Endothelial cell of umbilical vein (primary cell): ENCODE measurements around the gene SKAP1. TPM values are rescaled to one million over a fixed set of nuclear protein-coding genes. Genes with fewer than 3 reads are reported as not detected.

ENCODE experiments used
- BruUV-seq: library from RNA; stranded (reverse); fragments of 400-500 nt; replicated peaks from 2 replicates; lab custom pipeline; 2021; lab: Mats Ljungman, UMichigan
- CTCF ChIA-PET: fragments of 300-600, 350-600 bp; sonication (Branson Sonifier 250); formaldehyde crosslinking; loops from one replicate; lab custom pipeline; 2021; ENCODE audit warnings: antibody characterized with exemption, inconsistent platforms; lab: Charles Lee
- POLR2A ChIA-PET: fragments of 300-600, 350-600 bp; sonication (Branson Sonifier 250); formaldehyde crosslinking; loops from one replicate; lab custom pipeline; 2021; ENCODE audit warnings: antibody characterized with exemption, inconsistent platforms; lab: Charles Lee
- DNase-seq: peaks from one replicate; pipeline ENCODE4 v3.0.0-alpha.2; 2011; ENCODE audit warnings: low read depth, low spot score
- FAIRE-seq: peaks from 2 replicates; lab custom pipeline; 2011; peaks lifted over from hg19 to GRCh38; lab: Jason Lieb, UNC
- H2AFZ ChIP-seq: 2 replicates; pipeline ENCODE4 v1.6.0; 2012; ENCODE audit warnings: low read depth, low read length, control low read depth, inconsistent platforms
- H3K27ac ChIP-seq: 2 replicates; pipeline ENCODE4 v1.5.1; 2011; ENCODE audit warnings: low read depth, mild to moderate bottlenecking, control low read depth, low read length, moderate library complexity; ENCODE audit not compliant: insufficient read depth
- H3K27me3 ChIP-seq, 2 experiments: 2 replicates each; pipeline versions ENCODE4 v1.6.0 to v1.6.1; 2011; ENCODE audit warnings: low read length in 2 of 2, mixed read lengths in 1 of 2; ENCODE audit not compliant: control insufficient read depth in 2 of 2, insufficient read depth in 2 of 2
- H3K36me3 ChIP-seq, 2 experiments: 2 replicates in 1 of 2; 3 replicates in 1 of 2; pipeline ENCODE4 v1.5.1; 2011; ENCODE audit warnings: low read length in 2 of 2, mild to moderate bottlenecking in 1 of 2, moderate library complexity in 1 of 2; ENCODE audit not compliant: control insufficient read depth in 2 of 2, insufficient read depth in 2 of 2; ENCODE audit errors: extremely low read depth in 1 of 2
- H3K4me1 ChIP-seq: 3 replicates; pipeline ENCODE4 v1.5.1; 2011; ENCODE audit warnings: mild to moderate bottlenecking, low read length; ENCODE audit not compliant: control insufficient read depth, insufficient read depth; ENCODE audit errors: extremely low read depth
- H3K4me2 ChIP-seq: 2 replicates; pipeline ENCODE4 v1.6.1; 2011; ENCODE audit warnings: low read length, control low read depth, mixed read lengths; ENCODE audit not compliant: insufficient read depth
- H3K4me3 ChIP-seq, 3 experiments: fragments of 200-600 bp in 1 of 3; sonication (generic), shearing (Covaris generic) in 1 of 3; replicated peaks in 1 of 3; 2 replicates each; pipeline ENCODE4 v1.5.1; 2011 to 2016; ENCODE audit warnings: control low read depth in 3 of 3, low read length in 3 of 3, mild to moderate bottlenecking in 2 of 3, inconsistent platforms in 1 of 3, low read depth in 1 of 3, moderate library complexity in 1 of 3; ENCODE audit not compliant: insufficient read depth in 1 of 3
- H3K79me2 ChIP-seq: 2 replicates; pipeline ENCODE4 v1.6.0; 2012; ENCODE audit warnings: low read length, inconsistent platforms; ENCODE audit not compliant: control insufficient read depth, insufficient read depth
- H3K9ac ChIP-seq: replicated peaks from 2 replicates; pipeline ENCODE3; 2011; ENCODE audit warnings: low read length, control low read depth; ENCODE audit not compliant: insufficient read depth; ENCODE audit errors: extremely low read depth
- H3K9me1 ChIP-seq: replicated peaks from 3 replicates; pipeline ENCODE4 v1.6.0; 2011; ENCODE audit warnings: mild to moderate bottlenecking, low read length; ENCODE audit not compliant: control insufficient read depth, insufficient read depth; ENCODE audit errors: extremely low read depth
- H3K9me3 ChIP-seq: replicated peaks from 2 replicates; pipeline ENCODE4 v1.5.1; 2012; ENCODE audit warnings: low read length, inconsistent platforms; ENCODE audit not compliant: control insufficient read depth, insufficient read depth
- H4K20me1 ChIP-seq: replicated peaks from 2 replicates; pipeline ENCODE3; 2011; ENCODE audit warnings: mild to moderate bottlenecking, low read length; ENCODE audit not compliant: control insufficient read depth, insufficient read depth; ENCODE audit errors: extremely low read depth
- CTCF ChIP-seq, 2 donors: IDR thresholded peaks; 1 replicate in 1 of 2; 2 replicates in 1 of 2; pipeline ENCODE4 v1.5.1; 2011; ENCODE audit warnings: low read length in 2 of 2, mild to moderate bottlenecking in 2 of 2, moderate library complexity in 2 of 2, control low read depth in 1 of 2, inconsistent platforms in 1 of 2, low read depth in 1 of 2; ENCODE audit not compliant: insufficient read depth in 1 of 2; ENCODE audit errors: extremely low read depth in 1 of 2
- EZH2 ChIP-seq: IDR thresholded peaks from 2 replicates; pipeline ENCODE4 v1.6.1; 2012; ENCODE audit warnings: borderline replicate concordance, low read depth, mild to moderate bottlenecking, moderate library complexity, low read length, inconsistent platforms; ENCODE audit not compliant: severe bottlenecking
- FOS ChIP-seq: IDR thresholded peaks from 2 replicates; pipeline ENCODE4 v1.6.1; 2011; ENCODE audit warnings: mild to moderate bottlenecking, low read length, moderate library complexity, borderline replicate concordance; ENCODE audit not compliant: insufficient read depth
- GATA2 ChIP-seq: IDR thresholded peaks from 2 replicates; pipeline ENCODE4 v1.7.0; 2011; ENCODE audit warnings: low read depth, mild to moderate bottlenecking, moderate library complexity, mixed read lengths, low read length; ENCODE audit not compliant: insufficient read length, insufficient read depth
- JUN ChIP-seq: IDR thresholded peaks from 2 replicates; pipeline ENCODE4 v1.6.1; 2011; ENCODE audit warnings: borderline replicate concordance, low read depth; ENCODE audit not compliant: insufficient read length, insufficient read depth
- MAX ChIP-seq: IDR thresholded peaks from 2 replicates; pipeline ENCODE4 v1.6.1; 2011; ENCODE audit not compliant: insufficient read depth, insufficient read length
- MYC ChIP-seq: IDR thresholded peaks from one replicate; pipeline ENCODE4 v1.6.1; 2011; ENCODE audit warnings: mild to moderate bottlenecking, low read depth, low read length
- POLR2A ChIP-seq: IDR thresholded peaks from 2 replicates; pipeline ENCODE4 v1.6.1; 2012; ENCODE audit warnings: low read depth, mild to moderate bottlenecking, control low read depth, low read length
- POLR2AphosphoS5 ChIP-seq: IDR thresholded peaks from 2 replicates; pipeline ENCODE4 v1.6.1; 2012; ENCODE audit warnings: low read depth, mild to moderate bottlenecking, control low read depth, low read length, moderate library complexity; ENCODE audit not compliant: insufficient read depth
- dilution Hi-C: fragments of 300-500 bp; cut with MboI; formaldehyde crosslinking; loops from one replicate; pipeline ENCODE4 v1.15.0; 2019; ENCODE audit warnings: low sequenced_read_pairs; ENCODE audit not compliant: extremely low pct_ligation_motif_present
- intact Hi-C: fragments of 100-400 bp; cut with micrococcal nuclease; formaldehyde crosslinking; loops from one replicate; pipeline ENCODE4 v1.10.0; 2022
- polyA plus RNA-seq, 4 experiments: library from polyadenylated mRNA; depleted of rRNA in 3 of 4; stranded (reverse) in 3 of 4; unstranded in 1 of 4; fragments of >200 nt; gene quantifications; 2 replicates each; pipeline versions ENCODE4 v1.2.1 to v1.2.3, GENCODE V29; 2011 to 2012; ENCODE audit warnings: missing spikeins in 1 of 4
- total RNA-seq: library from RNA; stranded (reverse); gene quantifications from 2 replicates; pipeline ENCODE4 v1.2.3, GENCODE V29; 2021

The SKAP1 gene
- total and polyA plus RNA-seq, 2 donors (not counting 3 experiments of a cell fraction or from before 2014, with no cell fraction given) = 0.75 TPM; not detected in 1

- Histone ChIP-seq H3K4me1 (peaks cover 8% of the 10 kb centered on the region), H3K27me3 (peaks cover 17 to 18% of the 10 kb centered on the region in 2 experiments)
- dilution Hi-C loops = no loop called here
Observed at GRCh38 chr17:48139944-48140343, 290.1 kb downstream of the SKAP1 start.

GRCh38 chr17:48137656-48138055 is 292.4 kb downstream of the SKAP1 start:
- Histone ChIP-seq H3K27me3 (peaks cover 4% of the 10 kb centered on the region in 2 experiments), H3K9me1 (no peaks in the 10 kb centered on the region), H3K27ac (no peak overlapping the region), H3K9ac (no peak overlapping the region), H3K4me3 (no peak overlapping the region), H4K20me1 (no peaks in the 10 kb centered on the region), H3K36me3 (no peaks in the 10 kb centered on the region), H3K9me3 (no peaks in the 10 kb centered on the region), H3K4me2 (no peak overlapping the region), H3K79me2 (no peaks in the 10 kb centered on the region), H3K4me1 (peaks cover 8% of the 10 kb centered on the region), H2AFZ (no peak overlapping the region)
- DNase-seq (no peak), FAIRE-seq (no peak)
- CTCF ChIA-PET = interaction anchor here (0.9 to 1.0 kb wide), 2 partner anchors 106 to 111 kb away, joined by 3 read pairs; no protein-coding TSS in a partner anchor
- dilution Hi-C loops (no loop called here), intact Hi-C loops (loop anchor here (5.0 kb wide), 1 partner anchor 480 kb away; the partner anchor contains the start of gene HOXB8)
- TF ChIP-seq JUN (no peak), GATA2 (no peak), EZH2 (no peak), MYC (no peak), CTCF (IDR thresholded peaks at IDR 0.05; ENCODE audit: extremely low read depth in 1 of 2, insufficient read depth in 1 of 2, low read depth in 1 of 2, low read length in 2 of 2) (no peak), POLR2A (no peak), FOS (no peak), MAX (no peak), POLR2AphosphoS5 (no peak)
- POLR2A ChIA-PET = interaction anchor here (0.7 kb wide), 1 partner anchor 22 kb away, joined by 4 read pairs; no protein-coding TSS in a partner anchor
- BruUV-seq = no TSS peak

More at GRCh38 chr17:48139944-48140343, 290.1 kb downstream of the SKAP1 start:
- ChIA-PET POLR2A (no interaction called here), CTCF (interaction anchor here (1.2 to 1.9 kb wide), 2 partner anchors 9 to 120 kb away, joined by 3 to 9 read pairs; no protein-coding TSS in a partner anchor)
- DNase-seq (peak; percentile 59), FAIRE-seq (peak; percentile 79)
- BruUV-seq = no TSS peak
- intact Hi-C loops = loop anchor here (5.0 kb wide), 1 partner anchor 477 kb away; the partner anchor contains the start of gene HOXB8
- H3K79me2 ChIP-seq = no peaks in the 10 kb centered on the region
- H2AFZ ChIP-seq = peak overlapping the region; percentile 86
- H3K9me3 ChIP-seq = no peaks in the 10 kb centered on the region
- H4K20me1 ChIP-seq = no peaks in the 10 kb centered on the region
- no peak overlapping the region for H3K9ac ChIP-seq
- peak overlapping the region; percentile 4 for H3K4me2 ChIP-seq
- no peaks in the 10 kb centered on the region for H3K9me1 ChIP-seq
- H3K4me3 ChIP-seq = no peak overlapping the region
- no peaks in the 10 kb centered on the region for H3K36me3 ChIP-seq
- TF ChIP-seq POLR2AphosphoS5 (no peak), JUN (peak; percentile 40)
- H3K27ac ChIP-seq = no peak overlapping the region
